NK-92 (cell line): ENCODE results near the gene MAMSTR.
A peak's percentile ranks its signal among the peaks of the same experiment; 100 is the strongest.
"Not testable (repeated sequence)": the region's sequence is repeated elsewhere in the genome, so short reads cannot be mapped to it uniquely, and the experiment has no call there.

Source experiments
- DNase-seq: peaks from one replicate; lab custom pipeline; 2025; ENCODE audit not compliant: unreplicated experiment; lab: John Stamatoyannopoulos, UW

Gene MAMSTR

GRCh38 chr19:48720251-48720612, 707 bp upstream of the MAMSTR start:
- DNase-seq = no peak

GRCh38 chr19:48718711-48719231, 754 bp downstream of the MAMSTR start:
- DNase-seq = no peak

GRCh38 chr19:48718106-48718505, 1.4 kb downstream of the MAMSTR start:
- not testable (repeated sequence) for DNase-seq

GRCh38 chr19:48716562-48717291, 2.8 kb downstream of the MAMSTR start:
- DNase-seq = no peak

- DNase-seq = no peak
Measured at GRCh38 chr19:48715681-48716171, 3.8 kb downstream of the MAMSTR start.

GRCh38 chr19:48714759-48715675, 4.5 kb downstream of the MAMSTR start:
- DNase-seq = no peak

GRCh38 chr19:48713864-48714755, 5.4 kb downstream of the MAMSTR start:
- peak; percentile 83 for DNase-seq

- DNase-seq = no peak
Measured at GRCh38 chr19:48713041-48713863, 6.3 kb downstream of the MAMSTR start.

- DNase-seq = no peak
Measured at GRCh38 chr19:48711106-48711662, 8.3 kb downstream of the MAMSTR start.

- no peak for DNase-seq
Measured at GRCh38 chr19:48708471-48708870, 11.1 kb downstream of the MAMSTR start.

GRCh38 chr19:48705431-48705830, 14.1 kb downstream of the MAMSTR start:
- no peak for DNase-seq

GRCh38 chr19:48703316-48703715, 16.2 kb downstream of the MAMSTR start:
- DNase-seq = no peak

GRCh38 chr19:48702701-48703100, 16.8 kb downstream of the MAMSTR start:
- no peak for DNase-seq

GRCh38 chr19:48698046-48698445, 21.5 kb downstream of the MAMSTR start:
- DNase-seq = no peak

GRCh38 chr19:48696353-48697010, 23.0 kb downstream of the MAMSTR start:
- DNase-seq = no peak

- no peak for DNase-seq
Measured at GRCh38 chr19:48695743-48696352, 23.7 kb downstream of the MAMSTR start, which contains the start of gene FUT2. FUT2 (plus strand) TSS chr19:48695971; CDS start chr19:48702957, 6,986 bp downstream.

GRCh38 chr19:48693629-48694028, 25.9 kb downstream of the MAMSTR start:
- DNase-seq = not testable (repeated sequence)

GRCh38 chr19:48689449-48689848, 30.1 kb downstream of the MAMSTR start:
- no peak for DNase-seq
